ENCODE data around the gene TMEM72.

GRCh38 chr10:44883593-44884331 is 27.4 kb upstream of the TMEM72 start:
- TF ChIP-seq CTCF (IDR thresholded peaks at IDR 0.05; ENCODE audit: insufficient read depth, low read depth, low read length) (no peak), EZH2 (IDR thresholded peaks at IDR 0.05; ENCODE audit: insufficient read depth, low read length) (no peak)
